ENCODE data around the gene CHN2.

CHN2 gene

GRCh38 chr7:29314148-29314547 is 119.6 kb downstream of the CHN2 start:
- peak in 2 of 4 experiments; percentile 16 to 26 for DNase-seq

- DNase-seq, result no peak
Observed at GRCh38 chr7:29315122-29315891, 120.7 kb downstream of the CHN2 start.

- DNase-seq, result no peak
Observed at GRCh38 chr7:29315892-29316270, 121.3 kb downstream of the CHN2 start.

GRCh38 chr7:29316926-29317325 is 122.4 kb downstream of the CHN2 start:
- no peak for DNase-seq

- DNase-seq, result no peak
Observed at GRCh38 chr7:29318853-29319718, 124.5 kb downstream of the CHN2 start.

- DNase-seq, result peak; percentile 82 to 97 (median 91)
Observed at GRCh38 chr7:29319719-29320521, 125.3 kb downstream of the CHN2 start.

- DNase-seq, result no peak
Observed at GRCh38 chr7:29320577-29320976, 126.0 kb downstream of the CHN2 start.

- DNase-seq, result no peak
Observed at GRCh38 chr7:29322023-29322712, 127.6 kb downstream of the CHN2 start.

GRCh38 chr7:29325476-29325875 is 130.9 kb downstream of the CHN2 start:
- DNase-seq, result no peak

- DNase-seq, result no peak
Observed at GRCh38 chr7:29326864-29327263, 132.3 kb downstream of the CHN2 start.

- DNase-seq, result no peak
Observed at GRCh38 chr7:29327455-29327854, 132.9 kb downstream of the CHN2 start.

GRCh38 chr7:29328045-29328444 is 133.5 kb downstream of the CHN2 start:
- DNase-seq, result peak in 2 of 4 experiments; percentile 40 to 46

- DNase-seq, result peak in 2 of 4 experiments; percentile 76 to 78
Observed at GRCh38 chr7:29328811-29329210, 134.2 kb downstream of the CHN2 start.

- DNase-seq, result peak in 2 of 4 experiments; percentile 56 to 66
Observed at GRCh38 chr7:29329686-29330085, 135.1 kb downstream of the CHN2 start.

- no peak for DNase-seq
Observed at GRCh38 chr7:29330136-29330535, 135.6 kb downstream of the CHN2 start.

- peak in 2 of 4 experiments; percentile 10 for DNase-seq
Observed at GRCh38 chr7:29331163-29331562, 136.6 kb downstream of the CHN2 start.

- DNase-seq, result no peak
Observed at GRCh38 chr7:29332042-29332811, 137.7 kb downstream of the CHN2 start.

- DNase-seq, result no peak
Observed at GRCh38 chr7:29332875-29333855, 138.6 kb downstream of the CHN2 start.

GRCh38 chr7:29335188-29336083 is 140.9 kb downstream of the CHN2 start:
- DNase-seq, result peak in 3 of 4 experiments; percentile 14 to 30 (median 17)
